Measurements from ENCODE around the gene FIGNL2.
"Not testable (repeated sequence)": the region's sequence is repeated elsewhere in the genome, so short reads cannot be mapped to it uniquely, and the experiment has no call there.

FIGNL2 gene

DNA sequence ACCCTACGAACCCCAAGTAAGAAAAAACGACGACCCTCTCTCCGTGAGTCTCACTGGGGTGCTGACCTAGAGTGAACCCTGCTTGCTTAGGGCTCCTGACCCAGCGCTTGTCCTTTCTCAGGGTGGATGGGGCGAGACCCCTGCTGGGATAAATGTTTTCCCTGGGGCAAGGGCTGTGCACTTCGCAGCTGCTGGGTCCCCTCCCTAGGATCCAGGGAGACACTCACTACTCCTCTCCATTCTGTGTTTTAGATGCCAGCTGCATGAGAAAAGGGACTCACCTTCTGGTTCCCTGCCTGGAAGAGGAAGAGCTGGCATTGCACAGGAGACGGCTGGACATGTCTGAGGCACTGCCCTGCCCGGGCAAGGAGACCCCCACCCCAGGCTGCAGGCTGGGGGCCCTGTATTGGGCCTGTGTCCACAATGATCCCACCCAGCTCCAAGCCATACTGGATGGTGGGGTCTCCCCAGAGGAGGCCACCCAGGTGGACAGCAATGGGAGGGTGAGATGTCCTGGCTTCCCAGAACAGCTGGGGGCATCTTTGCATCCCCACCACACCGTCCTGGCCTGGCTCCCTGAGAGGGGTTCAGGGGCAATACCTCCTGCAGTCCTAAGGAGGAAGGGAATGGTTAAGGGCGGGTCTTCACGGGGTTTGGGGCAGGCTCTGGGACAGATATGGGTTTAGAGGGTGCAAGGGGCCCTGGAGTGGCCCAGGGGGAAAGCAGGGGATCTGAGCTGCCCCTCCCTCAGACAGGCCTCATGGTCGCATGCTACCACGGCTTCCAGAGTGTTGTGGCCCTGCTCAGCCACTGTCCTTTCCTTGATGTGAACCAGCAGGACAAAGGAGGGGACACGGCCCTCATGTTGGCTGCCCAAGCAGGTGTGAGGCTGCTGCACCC lies 40.0 kb upstream of the FIGNL2 start:
- no peak overlapping the region for H3K9ac ChIP-seq (ENCODE audit: low read depth in 1 of 2, low read length in 2 of 2)
- peak overlapping the region in 1 of 2 donors; percentile 26 for H3K4me3 ChIP-seq (ENCODE audit: low read depth in 1 of 2, low read length in 2 of 2)
- H3K9me3 ChIP-seq (ENCODE audit: control insufficient read depth in 1 of 2, low read length in 2 of 2) = no peaks in the 10 kb centered on the region
- H3K36me3 ChIP-seq (ENCODE audit: control insufficient read depth in 1 of 2, insufficient read depth in 2 of 2, low read length in 2 of 2) = no peaks in the 10 kb centered on the region
- H3K27me3 ChIP-seq (ENCODE audit: control insufficient read depth in 1 of 2, insufficient read depth in 2 of 2, low read length in 2 of 2) = no peaks in the 10 kb centered on the region
- no peaks in the 10 kb centered on the region for H3K4me1 ChIP-seq (ENCODE audit: control insufficient read depth in 1 of 2, insufficient read depth in 2 of 2, low read length in 2 of 2)
- no peak overlapping the region for H3K27ac ChIP-seq (ENCODE audit: low read depth, low read length)

DNA sequence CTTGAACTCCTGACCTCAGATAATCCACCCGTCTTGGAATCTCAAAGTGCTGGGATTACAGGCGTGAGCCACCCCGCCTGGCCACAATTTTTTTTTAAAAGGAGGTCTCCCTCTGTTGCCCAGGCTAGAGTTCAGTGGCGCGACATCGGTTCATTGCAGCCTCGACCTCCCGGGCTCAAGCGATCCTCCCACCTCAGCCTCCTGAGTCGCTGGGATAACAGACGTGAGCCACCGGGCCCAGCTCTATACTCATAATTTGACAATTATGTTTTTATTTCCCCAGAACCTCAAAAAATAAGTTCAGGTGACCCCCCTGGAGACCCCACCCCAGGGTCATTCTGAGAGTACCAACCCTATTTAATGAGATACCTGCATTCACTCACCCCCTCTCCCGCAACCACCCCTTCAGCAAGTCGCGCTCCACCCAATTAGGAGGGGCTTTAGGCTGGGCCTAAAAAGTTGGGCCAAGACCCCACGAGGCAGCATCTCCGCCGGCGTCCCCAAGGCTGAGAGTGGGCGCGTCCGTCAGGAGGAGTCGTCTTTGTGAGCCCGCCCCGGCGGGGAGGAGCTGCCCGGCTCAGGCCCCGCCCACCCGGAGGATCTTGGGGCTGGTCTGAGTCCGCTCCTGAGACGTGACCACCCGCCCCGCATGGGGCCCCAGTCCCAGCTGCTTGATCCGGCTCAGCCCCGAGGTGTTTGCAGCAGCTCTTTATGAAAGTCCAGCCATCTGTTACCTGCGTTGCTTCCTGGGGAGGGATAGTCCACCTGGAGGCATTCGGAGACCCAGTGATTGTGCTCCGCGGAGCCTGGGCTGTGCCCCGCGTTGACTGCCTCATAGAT lies 39.2 kb upstream of the FIGNL2 start, which contains the start of gene ANKRD33:
ANKRD33 (plus strand) TSS at position 628 of the 840 bp plus-strand sequence; CDS start at position 712, 84 bp downstream.
- Histone ChIP-seq H3K4me1 (ENCODE audit: control insufficient read depth in 1 of 2, insufficient read depth in 2 of 2, low read length in 2 of 2) (no peaks in the 10 kb centered on the region), H3K9ac (ENCODE audit: low read depth in 1 of 2, low read length in 2 of 2) (no peak within 1 kb of the TSS), H3K36me3 (ENCODE audit: control insufficient read depth in 1 of 2, insufficient read depth in 2 of 2, low read length in 2 of 2) (no peaks in the 10 kb centered on the region), H3K4me3 (ENCODE audit: low read depth in 1 of 2, low read length in 2 of 2) (peak within 1 kb of the TSS in 1 of 2 donors; percentile 26), H3K27me3 (ENCODE audit: control insufficient read depth in 1 of 2, insufficient read depth in 2 of 2, low read length in 2 of 2) (no peaks in the 10 kb centered on the region), H3K27ac (ENCODE audit: low read depth, low read length) (no peak within 1 kb of the TSS), H3K9me3 (ENCODE audit: control insufficient read depth in 1 of 2, low read length in 2 of 2) (no peaks in the 10 kb centered on the region)

DNA sequence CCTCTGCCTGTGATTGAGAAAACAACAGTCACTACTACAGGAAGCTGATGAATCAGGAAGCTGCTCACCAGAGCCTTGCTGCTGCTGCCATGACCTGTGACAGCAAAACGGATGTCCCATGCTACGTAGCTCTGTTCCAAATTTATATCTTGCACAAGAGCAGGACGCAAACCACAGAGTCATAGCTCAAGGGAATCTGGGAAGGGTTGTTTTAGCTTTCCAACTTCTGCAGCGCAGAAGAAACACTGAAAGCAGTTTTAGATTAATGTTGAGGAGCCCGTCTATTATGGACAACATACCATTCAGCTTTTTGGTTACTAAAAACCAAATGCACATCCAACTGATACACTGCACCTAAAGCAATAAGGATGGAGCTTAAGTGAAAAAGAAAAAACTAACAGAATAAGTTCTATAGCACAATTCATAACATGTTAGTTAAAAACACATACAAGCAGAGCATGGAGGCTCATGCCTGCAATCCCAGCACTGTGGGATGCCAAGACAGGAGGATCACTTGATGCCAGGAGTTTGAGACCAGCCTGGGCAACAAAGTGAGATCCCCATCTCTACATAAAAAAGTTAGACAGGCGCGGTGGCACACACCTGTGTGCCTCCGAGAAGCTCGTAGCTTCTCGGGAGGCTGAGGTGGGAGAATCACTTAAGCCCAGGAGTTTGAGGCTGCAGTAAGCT lies 37.6 kb upstream of the FIGNL2 start:
- H3K36me3 ChIP-seq (ENCODE audit: control insufficient read depth in 1 of 2, insufficient read depth in 2 of 2, low read length in 2 of 2) = no peaks in the 10 kb centered on the region

DNA sequence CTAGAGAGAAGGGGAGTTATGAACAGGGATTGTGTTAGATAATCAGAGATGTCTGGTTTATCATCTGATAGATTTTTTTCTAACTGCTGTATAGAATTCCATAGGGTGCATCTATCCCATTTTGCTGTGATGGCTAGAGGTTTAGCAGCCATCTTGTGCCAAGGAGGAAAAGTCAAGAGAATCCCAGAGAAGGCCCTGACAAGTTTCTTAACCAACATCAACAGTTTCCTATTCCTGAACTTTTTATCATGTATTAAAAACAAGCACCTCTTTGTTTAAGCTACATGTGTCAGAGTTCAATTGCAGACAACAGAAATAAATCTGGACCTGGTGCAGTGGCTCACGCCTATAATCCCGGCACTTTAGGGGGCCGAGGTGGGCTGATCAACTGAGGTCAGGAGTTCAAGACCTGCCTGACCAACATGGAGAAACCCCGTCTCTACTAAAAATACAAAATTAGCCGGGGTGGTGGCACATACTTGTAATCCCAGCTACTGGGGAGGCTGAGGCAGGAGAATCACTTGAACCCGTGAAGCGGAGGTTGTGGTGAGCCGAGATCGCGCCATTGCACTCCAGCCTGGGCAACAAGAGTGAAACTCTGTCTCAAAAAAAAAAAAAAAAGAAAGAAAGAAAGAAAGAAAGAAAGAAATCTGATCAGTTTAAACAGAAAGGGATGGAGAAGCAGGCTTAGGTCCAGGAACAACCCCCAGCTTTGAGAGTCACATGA lies 36.9 kb upstream of the FIGNL2 start:
- H3K36me3 ChIP-seq (ENCODE audit: control insufficient read depth in 1 of 2, insufficient read depth in 2 of 2, low read length in 2 of 2); H3K9ac ChIP-seq (ENCODE audit: low read depth in 1 of 2, low read length in 2 of 2); H3K4me3 ChIP-seq (ENCODE audit: low read depth in 1 of 2, low read length in 2 of 2); H3K27ac ChIP-seq (ENCODE audit: low read depth, low read length); H3K4me1 ChIP-seq (ENCODE audit: control insufficient read depth in 1 of 2, insufficient read depth in 2 of 2, low read length in 2 of 2); H3K27me3 ChIP-seq (ENCODE audit: control insufficient read depth in 1 of 2, insufficient read depth in 2 of 2, low read length in 2 of 2); H3K9me3 ChIP-seq (ENCODE audit: control insufficient read depth in 1 of 2, low read length in 2 of 2): not testable (repeated sequence)

More for the DNA sequence above, 37.6 kb upstream of the FIGNL2 start:
- H3K27me3 ChIP-seq (ENCODE audit: control insufficient read depth in 1 of 2, insufficient read depth in 2 of 2, low read length in 2 of 2) = no peaks in the 10 kb centered on the region
- no peak overlapping the region for H3K9ac ChIP-seq (ENCODE audit: low read depth in 1 of 2, low read length in 2 of 2)
- no peaks in the 10 kb centered on the region for H3K4me1 ChIP-seq (ENCODE audit: control insufficient read depth in 1 of 2, insufficient read depth in 2 of 2, low read length in 2 of 2)
- no peaks in the 10 kb centered on the region for H3K9me3 ChIP-seq (ENCODE audit: control insufficient read depth in 1 of 2, low read length in 2 of 2)
- H3K4me3 ChIP-seq (ENCODE audit: low read depth in 1 of 2, low read length in 2 of 2) = no peak overlapping the region
- no peak overlapping the region for H3K27ac ChIP-seq (ENCODE audit: low read depth, low read length)

DNA sequence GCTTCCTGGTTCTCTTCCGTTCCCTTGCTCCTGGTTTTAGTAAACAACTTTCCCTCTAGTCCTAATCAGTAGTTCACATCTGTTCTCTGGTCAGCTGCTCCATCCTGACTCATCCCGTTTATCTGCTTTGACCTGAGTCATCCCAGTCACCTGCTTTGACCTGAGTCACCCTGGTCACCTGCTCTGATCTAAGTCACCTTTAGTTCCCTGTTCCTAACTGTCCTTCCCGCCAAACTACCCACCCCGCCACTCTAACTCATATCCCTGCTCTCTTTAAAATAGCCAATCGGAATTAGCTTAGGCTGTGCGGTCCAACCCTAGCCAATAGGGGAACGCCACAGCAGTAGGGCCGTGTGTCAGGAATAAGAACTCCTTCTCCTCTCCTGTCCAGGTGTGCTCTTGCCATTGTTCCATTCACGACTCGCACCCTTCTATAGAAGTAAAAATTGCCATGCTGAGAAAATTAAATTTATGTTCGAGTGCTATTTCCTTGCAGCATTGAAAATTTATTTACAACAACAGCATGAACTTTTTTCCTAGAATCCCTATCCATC lies 36.2 kb upstream of the FIGNL2 start:
- Histone ChIP-seq H3K36me3 (ENCODE audit: control insufficient read depth in 1 of 2, insufficient read depth in 2 of 2, low read length in 2 of 2) (no peaks in the 10 kb centered on the region), H3K9me3 (ENCODE audit: control insufficient read depth in 1 of 2, low read length in 2 of 2) (no peaks in the 10 kb centered on the region), H3K4me3 (ENCODE audit: low read depth in 1 of 2, low read length in 2 of 2) (no peak overlapping the region), H3K27me3 (ENCODE audit: control insufficient read depth in 1 of 2, insufficient read depth in 2 of 2, low read length in 2 of 2) (no peaks in the 10 kb centered on the region), H3K9ac (ENCODE audit: low read depth in 1 of 2, low read length in 2 of 2) (no peak overlapping the region), H3K4me1 (ENCODE audit: control insufficient read depth in 1 of 2, insufficient read depth in 2 of 2, low read length in 2 of 2) (no peaks in the 10 kb centered on the region), H3K27ac (ENCODE audit: low read depth, low read length) (no peak overlapping the region)

DNA sequence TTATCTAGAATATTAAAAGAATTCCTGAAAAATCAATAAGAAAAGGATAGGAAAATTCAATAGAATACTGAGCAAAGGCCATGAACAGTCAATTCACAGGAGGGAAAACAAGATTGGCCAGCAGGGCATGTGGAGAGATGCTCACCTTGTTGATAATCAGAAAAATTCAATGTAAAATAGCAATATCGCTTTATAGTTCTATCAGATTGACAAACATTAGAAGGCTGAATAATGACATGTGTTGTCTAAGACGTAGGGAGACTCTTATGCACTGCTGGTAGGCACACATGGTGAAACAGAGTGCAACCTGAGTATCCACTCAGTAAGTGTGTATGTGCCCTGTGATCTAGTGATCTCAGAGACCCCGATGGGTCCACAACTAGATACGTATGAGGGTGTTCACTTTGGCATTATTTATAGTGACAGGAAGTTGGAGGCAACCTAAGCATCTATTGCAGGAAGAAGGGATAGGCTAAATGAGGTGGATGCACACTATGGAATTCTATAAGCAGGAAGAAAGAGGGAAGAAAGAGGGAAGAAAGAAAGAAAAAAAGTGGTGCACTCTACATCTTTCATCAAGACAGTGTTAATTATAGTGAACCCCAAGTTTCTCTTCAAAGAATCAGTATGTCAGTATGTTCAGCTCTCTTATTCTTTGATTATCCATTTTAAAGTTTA lies 35.6 kb upstream of the FIGNL2 start:
- Histone ChIP-seq H3K36me3 (ENCODE audit: control insufficient read depth in 1 of 2, insufficient read depth in 2 of 2, low read length in 2 of 2) (no peaks in the 10 kb centered on the region), H3K27me3 (ENCODE audit: control insufficient read depth in 1 of 2, insufficient read depth in 2 of 2, low read length in 2 of 2) (no peaks in the 10 kb centered on the region), H3K27ac (ENCODE audit: low read depth, low read length) (no peak overlapping the region), H3K4me1 (ENCODE audit: control insufficient read depth in 1 of 2, insufficient read depth in 2 of 2, low read length in 2 of 2) (no peaks in the 10 kb centered on the region), H3K9ac (ENCODE audit: low read depth in 1 of 2, low read length in 2 of 2) (no peak overlapping the region), H3K4me3 (ENCODE audit: low read depth in 1 of 2, low read length in 2 of 2) (no peak overlapping the region), H3K9me3 (ENCODE audit: control insufficient read depth in 1 of 2, low read length in 2 of 2) (no peaks in the 10 kb centered on the region)

DNA sequence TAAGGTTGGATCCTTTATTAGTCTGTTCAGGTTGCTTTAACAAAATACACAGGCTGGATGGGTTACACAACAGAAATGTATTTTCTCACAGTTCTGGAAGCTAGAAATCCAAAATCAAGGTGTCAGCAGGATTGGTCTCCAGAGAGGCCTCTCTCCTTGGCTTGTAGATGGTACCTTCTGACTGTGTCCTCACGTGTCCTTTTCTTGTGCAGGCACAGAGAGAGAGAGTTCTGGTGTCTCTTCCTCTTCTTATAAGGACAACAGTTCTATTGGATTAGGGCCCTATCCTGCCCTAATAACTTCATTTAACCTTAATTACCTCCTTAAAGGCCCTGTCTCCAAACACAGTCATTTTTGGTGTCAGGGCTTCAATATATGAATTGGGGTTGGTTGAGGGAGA lies 34.8 kb upstream of the FIGNL2 start:
- Histone ChIP-seq H3K27ac (ENCODE audit: low read depth, low read length) (no peak overlapping the region), H3K36me3 (ENCODE audit: control insufficient read depth in 1 of 2, insufficient read depth in 2 of 2, low read length in 2 of 2) (no peaks in the 10 kb centered on the region), H3K9me3 (ENCODE audit: control insufficient read depth in 1 of 2, low read length in 2 of 2) (no peaks in the 10 kb centered on the region), H3K4me3 (ENCODE audit: low read depth in 1 of 2, low read length in 2 of 2) (no peak overlapping the region), H3K9ac (ENCODE audit: low read depth in 1 of 2, low read length in 2 of 2) (no peak overlapping the region), H3K4me1 (ENCODE audit: control insufficient read depth in 1 of 2, insufficient read depth in 2 of 2, low read length in 2 of 2) (no peaks in the 10 kb centered on the region), H3K27me3 (ENCODE audit: control insufficient read depth in 1 of 2, insufficient read depth in 2 of 2, low read length in 2 of 2) (no peaks in the 10 kb centered on the region)

DNA sequence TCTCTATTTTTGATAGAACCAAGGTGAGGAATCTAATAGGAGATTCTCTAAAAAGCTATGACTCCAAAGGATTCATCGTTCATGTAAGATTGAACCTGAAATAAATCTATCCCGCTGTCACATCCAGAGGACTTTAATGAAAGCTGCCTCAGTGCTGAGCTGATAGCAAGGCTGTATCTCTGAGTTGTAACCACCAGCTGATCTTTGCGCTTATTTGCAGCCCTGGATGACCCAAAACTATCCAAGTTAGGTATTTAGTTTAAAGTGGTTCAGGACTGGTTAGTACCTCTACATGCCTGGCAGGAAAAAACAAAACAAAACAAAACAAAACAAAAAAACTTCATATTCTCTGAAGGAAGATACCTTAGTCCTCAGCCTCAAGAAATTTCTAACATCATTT lies 30.6 kb upstream of the FIGNL2 start:
- H3K9ac ChIP-seq (ENCODE audit: low read depth in 1 of 2, low read length in 2 of 2) = no peak overlapping the region
- H3K36me3 ChIP-seq (ENCODE audit: control insufficient read depth in 1 of 2, insufficient read depth in 2 of 2, low read length in 2 of 2) = no peaks in the 10 kb centered on the region
- H3K27me3 ChIP-seq (ENCODE audit: control insufficient read depth in 1 of 2, insufficient read depth in 2 of 2, low read length in 2 of 2) = peaks cover 3 to 4% of the 10 kb centered on the region in 2 donors
- H3K9me3 ChIP-seq (ENCODE audit: control insufficient read depth in 1 of 2, low read length in 2 of 2) = no peaks in the 10 kb centered on the region
- no peak overlapping the region for H3K4me3 ChIP-seq (ENCODE audit: low read depth in 1 of 2, low read length in 2 of 2)
- H3K27ac ChIP-seq (ENCODE audit: low read depth, low read length) = no peak overlapping the region
- H3K4me1 ChIP-seq (ENCODE audit: control insufficient read depth in 1 of 2, insufficient read depth in 2 of 2, low read length in 2 of 2) = no peaks in the 10 kb centered on the region

DNA sequence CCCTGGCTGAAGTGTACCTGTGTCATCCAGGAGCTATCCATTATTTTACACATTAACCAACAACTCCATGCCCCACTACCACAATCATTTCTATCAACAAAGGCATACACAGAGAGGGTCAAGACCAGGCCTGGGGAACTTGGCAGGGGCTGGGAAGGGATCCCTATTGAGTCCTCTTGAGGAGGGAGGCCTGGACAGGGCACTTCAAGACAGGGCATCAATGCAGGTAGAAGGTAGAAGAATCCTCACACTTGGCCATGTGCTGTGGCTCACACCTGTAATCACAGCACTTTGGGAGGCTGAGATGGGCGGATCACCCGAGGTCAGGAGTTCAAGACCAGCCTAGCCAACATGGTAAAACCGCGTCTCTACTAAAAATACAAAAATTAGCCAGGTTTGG lies 26.0 kb upstream of the FIGNL2 start:
- Histone ChIP-seq H3K9ac (ENCODE audit: low read depth in 1 of 2, low read length in 2 of 2) (no peak overlapping the region), H3K4me1 (ENCODE audit: control insufficient read depth in 1 of 2, insufficient read depth in 2 of 2, low read length in 2 of 2) (peaks cover 0 to 9% of the 10 kb centered on the region in 2 donors), H3K27me3 (ENCODE audit: control insufficient read depth in 1 of 2, insufficient read depth in 2 of 2, low read length in 2 of 2) (peaks cover 30 to 36% of the 10 kb centered on the region in 2 donors), H3K4me3 (ENCODE audit: low read depth in 1 of 2, low read length in 2 of 2) (no peak overlapping the region), H3K9me3 (ENCODE audit: control insufficient read depth in 1 of 2, low read length in 2 of 2) (no peaks in the 10 kb centered on the region), H3K36me3 (ENCODE audit: control insufficient read depth in 1 of 2, insufficient read depth in 2 of 2, low read length in 2 of 2) (no peaks in the 10 kb centered on the region), H3K27ac (ENCODE audit: low read depth, low read length) (no peak overlapping the region)

Measured in duodenal mucosa (tissue), 2 donors.